ENCODE data around the gene CD81.

GRCh38 chr11:2386591-2386990, 9.5 kb downstream of the CD81 start:
- TF ChIP-seq CTCF (IDR thresholded peaks at IDR 0.05; ENCODE audit: low read depth, low read length, poor library complexity, severe bottlenecking) (no peak), EZH2phosphoT487 (IDR thresholded peaks at IDR 0.05; ENCODE audit: borderline replicate concordance, low read length) (no peak)
